Measurements from ENCODE around the gene PRG3. TPM values are rescaled to one million over a fixed set of nuclear protein-coding genes. Genes with fewer than 3 reads are reported as not detected.
"Not testable (repeated sequence)": the region's sequence is repeated elsewhere in the genome, so short reads cannot be mapped to it uniquely, and the experiment has no call there.

PRG3 gene
- total RNA-seq, 1 experiment from 2014 or later: not detected

- DNase-seq (ENCODE audit: extremely low read depth, low read depth): no peak
Observed at GRCh38 chr11:57363131-57364080, 17.5 kb downstream of the PRG3 start.

- DNase-seq (ENCODE audit: extremely low read depth, low read depth): no peak
Observed at GRCh38 chr11:57361926-57362325, 19.0 kb downstream of the PRG3 start.

GRCh38 chr11:57361420-57361819 lies 19.5 kb downstream of the PRG3 start:
- DNase-seq (ENCODE audit: extremely low read depth, low read depth): not testable (repeated sequence)

- no peak for DNase-seq (ENCODE audit: extremely low read depth, low read depth)
Observed at GRCh38 chr11:57360991-57361390, 20.0 kb downstream of the PRG3 start.

GRCh38 chr11:57359896-57360690 lies 20.9 kb downstream of the PRG3 start:
- no peak for DNase-seq (ENCODE audit: extremely low read depth, low read depth)

GRCh38 chr11:57359396-57359795 lies 21.6 kb downstream of the PRG3 start:
- no peak for DNase-seq (ENCODE audit: extremely low read depth, low read depth)

- DNase-seq (ENCODE audit: extremely low read depth, low read depth): no peak
Observed at GRCh38 chr11:57358991-57359390, 22.0 kb downstream of the PRG3 start.

- no peak for DNase-seq (ENCODE audit: extremely low read depth, low read depth)
Observed at GRCh38 chr11:57358543-57358961, 22.4 kb downstream of the PRG3 start.

GRCh38 chr11:57357856-57358255 lies 23.1 kb downstream of the PRG3 start:
- no peak for DNase-seq (ENCODE audit: extremely low read depth, low read depth)

GRCh38 chr11:57357310-57357709 lies 23.6 kb downstream of the PRG3 start:
- no peak for DNase-seq (ENCODE audit: extremely low read depth, low read depth)

- no peak for DNase-seq (ENCODE audit: extremely low read depth, low read depth)
Observed at GRCh38 chr11:57356268-57356667, 24.7 kb downstream of the PRG3 start.

- no peak for DNase-seq (ENCODE audit: extremely low read depth, low read depth)
Observed at GRCh38 chr11:57354699-57355098, 26.3 kb downstream of the PRG3 start.

- DNase-seq (ENCODE audit: extremely low read depth, low read depth): no peak
Observed at GRCh38 chr11:57353852-57354251, 27.1 kb downstream of the PRG3 start.

- DNase-seq (ENCODE audit: extremely low read depth, low read depth): no peak
Observed at GRCh38 chr11:57353446-57353845, 27.5 kb downstream of the PRG3 start.

GRCh38 chr11:57353036-57353435 lies 27.9 kb downstream of the PRG3 start:
- DNase-seq (ENCODE audit: extremely low read depth, low read depth): no peak

GRCh38 chr11:57349491-57350274 lies 31.3 kb downstream of the PRG3 start:
- DNase-seq (ENCODE audit: extremely low read depth, low read depth): no peak

- DNase-seq (ENCODE audit: extremely low read depth, low read depth): no peak
Observed at GRCh38 chr11:57348636-57349313, 32.2 kb downstream of the PRG3 start.

GRCh38 chr11:57348052-57348451 lies 32.9 kb downstream of the PRG3 start:
- no peak for DNase-seq (ENCODE audit: extremely low read depth, low read depth)

- no peak for DNase-seq (ENCODE audit: extremely low read depth, low read depth)
Observed at GRCh38 chr11:57347336-57347735, 33.6 kb downstream of the PRG3 start.

GRCh38 chr11:57345555-57346211 lies 35.3 kb downstream of the PRG3 start:
- peak; percentile 70 for DNase-seq (ENCODE audit: extremely low read depth, low read depth)
